Ovary (tissue), 3 donors: Measurements from ENCODE around the gene FAR2.

Source experiments
- EP300 ChIP-seq: sonication (generic); formaldehyde crosslinking; IDR thresholded peaks from one replicate; pipeline ENCODE4 v1.6.1; 2017; ENCODE audit warnings: antibody characterized with exemption
- POLR2A ChIP-seq: fragments of 450-650 bp; IDR thresholded peaks from one replicate; pipeline ENCODE4 v1.6.1; 2017; ENCODE audit warnings: antibody characterized with exemption, mild to moderate bottlenecking, moderate library complexity
- TF ChIP-seq, protein P1 (sequence below), 3 donors: fragments of 450-650 bp in 2 of 3; fragments of 200-600 bp in 1 of 3; IDR thresholded peaks; one replicate each; pipeline versions ENCODE4 v1.5.1 to v1.8.0; 2016 to 2022; ENCODE audit warnings: antibody characterized with exemption in 3 of 3, mild to moderate bottlenecking in 1 of 3
- donor health status: DM: no; HTN: no; CAD: no.

DNA sequence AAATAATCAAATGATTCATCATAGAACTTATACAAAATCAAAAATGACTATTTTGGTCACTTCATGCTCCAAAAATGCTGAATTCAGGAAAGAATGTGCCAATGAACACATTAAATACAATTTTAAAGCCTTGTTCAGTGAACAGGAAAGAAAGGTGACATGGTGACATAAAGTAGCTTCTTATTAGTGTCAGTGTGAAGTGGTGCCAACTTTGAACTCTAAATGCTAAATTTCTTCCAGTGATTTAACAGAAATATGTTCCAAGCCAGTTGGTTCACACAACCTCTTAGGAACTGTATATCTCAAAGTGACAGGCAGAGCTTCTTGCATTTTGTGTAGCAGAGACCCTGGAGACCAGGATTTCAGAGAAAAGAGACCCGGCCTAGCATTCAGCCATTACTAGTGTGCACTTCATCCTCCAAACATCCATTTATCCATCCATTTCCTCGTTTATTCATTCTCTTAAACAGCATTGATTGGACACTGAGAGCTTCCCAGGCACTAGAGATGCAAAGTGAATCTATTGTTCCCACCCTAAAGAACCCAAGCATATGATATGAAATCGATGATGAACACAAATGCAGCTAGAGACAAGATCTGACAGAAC, 95.2 kb downstream of the FAR2 start:
- TF ChIP-seq, protein P1, sequence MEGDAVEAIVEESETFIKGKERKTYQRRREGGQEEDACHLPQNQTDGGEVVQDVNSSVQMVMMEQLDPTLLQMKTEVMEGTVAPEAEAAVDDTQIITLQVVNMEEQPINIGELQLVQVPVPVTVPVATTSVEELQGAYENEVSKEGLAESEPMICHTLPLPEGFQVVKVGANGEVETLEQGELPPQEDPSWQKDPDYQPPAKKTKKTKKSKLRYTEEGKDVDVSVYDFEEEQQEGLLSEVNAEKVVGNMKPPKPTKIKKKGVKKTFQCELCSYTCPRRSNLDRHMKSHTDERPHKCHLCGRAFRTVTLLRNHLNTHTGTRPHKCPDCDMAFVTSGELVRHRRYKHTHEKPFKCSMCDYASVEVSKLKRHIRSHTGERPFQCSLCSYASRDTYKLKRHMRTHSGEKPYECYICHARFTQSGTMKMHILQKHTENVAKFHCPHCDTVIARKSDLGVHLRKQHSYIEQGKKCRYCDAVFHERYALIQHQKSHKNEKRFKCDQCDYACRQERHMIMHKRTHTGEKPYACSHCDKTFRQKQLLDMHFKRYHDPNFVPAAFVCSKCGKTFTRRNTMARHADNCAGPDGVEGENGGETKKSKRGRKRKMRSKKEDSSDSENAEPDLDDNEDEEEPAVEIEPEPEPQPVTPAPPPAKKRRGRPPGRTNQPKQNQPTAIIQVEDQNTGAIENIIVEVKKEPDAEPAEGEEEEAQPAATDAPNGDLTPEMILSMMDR (IDR thresholded peaks at IDR 0.05): no peak
- TF ChIP-seq POLR2A: no peak
- no peak for TF ChIP-seq EP300
